Measurements from ENCODE around the gene HOXA6. TPM values are rescaled to one million over a fixed set of nuclear protein-coding genes. Genes with fewer than 3 reads are reported as not detected.

HOXA6 gene
- total RNA-seq, 2 experiments from 2014 or later, result not detected

DNA sequence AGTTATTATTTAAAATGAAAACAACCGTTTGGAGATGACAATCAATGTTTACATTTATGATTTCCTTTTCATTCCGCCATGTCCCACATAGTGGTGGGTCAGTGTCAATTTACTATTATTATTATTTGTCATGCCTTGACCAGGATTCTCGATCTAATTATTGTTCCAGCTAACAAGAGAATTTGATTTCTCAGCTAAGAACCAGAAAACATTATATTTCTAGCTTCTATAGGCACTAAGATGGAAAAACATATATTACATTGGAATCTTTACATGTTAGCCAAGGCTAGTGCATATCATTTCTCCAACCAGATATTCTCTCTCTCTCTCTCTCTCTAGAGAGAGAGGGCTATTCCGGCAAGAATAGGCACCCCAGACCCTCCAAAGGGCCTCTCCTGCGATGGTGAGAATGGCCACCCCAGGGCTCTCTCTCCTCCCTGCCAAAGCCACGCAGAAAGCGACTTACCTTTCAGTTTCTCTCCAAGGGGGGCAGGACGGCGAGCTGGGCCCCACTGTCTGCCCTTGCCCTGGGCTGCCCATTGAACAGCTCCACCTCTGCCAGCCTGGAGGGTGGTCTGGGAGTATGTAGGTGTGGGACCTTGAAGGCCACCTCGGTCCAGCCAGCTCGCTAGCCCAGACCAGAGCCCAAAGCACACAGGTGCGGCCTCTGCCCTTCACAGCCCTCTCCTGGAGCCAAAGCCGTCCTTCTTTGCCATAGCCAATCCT is 2.4 kb upstream of the HOXA6 start:
- CTCF ChIA-PET, result interaction anchor here (0.6 to 3.4 kb wide), 21 partner anchors 9 to 647 kb away, joined by 3 to 16 read pairs (median 4); no protein-coding TSS in a partner anchor

DNA sequence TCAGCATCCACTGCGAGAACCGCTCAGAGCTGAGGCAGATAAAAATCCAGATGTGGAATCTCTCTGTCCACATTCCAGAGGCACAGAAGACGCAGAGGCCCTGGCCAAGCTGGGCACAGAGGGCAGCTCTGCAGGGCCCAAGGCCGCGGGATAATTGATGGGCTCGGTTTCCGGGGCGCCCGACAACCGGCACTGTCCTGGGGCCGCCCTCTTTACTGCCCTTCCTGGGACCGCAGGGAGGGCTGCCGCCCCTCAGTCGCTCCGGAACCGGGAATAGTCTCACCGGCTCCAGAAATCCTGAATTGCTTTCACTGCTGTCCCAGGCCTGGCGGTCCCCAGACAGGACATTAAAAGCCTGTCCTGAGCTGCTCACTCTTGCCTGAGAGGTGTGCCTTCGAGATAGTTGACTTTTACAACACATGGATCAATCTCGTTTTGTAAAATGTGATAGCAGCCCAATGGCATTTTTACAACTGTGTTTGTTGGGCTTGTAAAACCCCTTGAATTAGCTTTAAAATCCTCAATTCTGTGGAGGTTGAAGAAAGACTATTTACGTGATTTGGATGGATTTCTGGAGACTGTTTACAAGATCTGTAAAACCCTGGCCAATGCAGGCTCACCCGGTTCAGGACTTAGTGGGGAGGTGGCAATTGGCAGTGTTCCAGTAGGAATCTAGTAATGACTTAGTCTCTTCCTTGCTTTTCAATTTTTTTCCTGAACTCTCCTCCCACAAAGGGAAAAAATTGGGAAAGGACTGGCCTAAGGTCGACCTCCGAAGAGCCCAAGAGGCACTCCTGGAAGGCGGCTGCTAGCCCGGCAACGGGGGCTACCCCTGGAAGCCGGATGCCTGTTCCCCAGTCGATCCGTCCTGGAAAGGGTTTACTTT is 1.4 kb upstream of the HOXA6 start:
- no peak for DNase-seq
- Mint-ChIP-seq H3K27ac (no peak overlapping the region), H3K36me3 (ENCODE audit: low read depth) (no peaks in the 10 kb centered on the region), H3K27me3 (ENCODE audit: low read depth) (peaks cover 82% of the 10 kb centered on the region), H3K9me3 (no peaks in the 10 kb centered on the region), H3K4me3 (no peak overlapping the region), H3K4me1 (ENCODE audit: low read depth) (peaks cover 22% of the 10 kb centered on the region)
- intact Hi-C loops (cut with micrococcal nuclease), result no loop called here
- CTCF ChIA-PET, result interaction anchor here (0.7 to 3.4 kb wide), 15 partner anchors 8 to 648 kb away, joined by 3 to 16 read pairs (median 5); partner anchors contain the start of gene HOXA7

More for the DNA sequence above, 2.4 kb upstream of the HOXA6 start:
- Mint-ChIP-seq H3K4me1 (ENCODE audit: low read depth) (peaks cover 31% of the 10 kb centered on the region), H3K36me3 (ENCODE audit: low read depth) (no peaks in the 10 kb centered on the region), H3K4me3 (no peak overlapping the region), H3K27me3 (ENCODE audit: low read depth) (peaks cover 85% of the 10 kb centered on the region), H3K9me3 (no peaks in the 10 kb centered on the region), H3K27ac (no peak overlapping the region)
- no peak for DNase-seq
- intact Hi-C loops (cut with micrococcal nuclease), result loop anchor here (1.0 to 10.0 kb wide), 5 partner anchors 16 to 1288 kb away; partner anchors contain the start of genes EVX1, HOXA11 and SNX10

DNA sequence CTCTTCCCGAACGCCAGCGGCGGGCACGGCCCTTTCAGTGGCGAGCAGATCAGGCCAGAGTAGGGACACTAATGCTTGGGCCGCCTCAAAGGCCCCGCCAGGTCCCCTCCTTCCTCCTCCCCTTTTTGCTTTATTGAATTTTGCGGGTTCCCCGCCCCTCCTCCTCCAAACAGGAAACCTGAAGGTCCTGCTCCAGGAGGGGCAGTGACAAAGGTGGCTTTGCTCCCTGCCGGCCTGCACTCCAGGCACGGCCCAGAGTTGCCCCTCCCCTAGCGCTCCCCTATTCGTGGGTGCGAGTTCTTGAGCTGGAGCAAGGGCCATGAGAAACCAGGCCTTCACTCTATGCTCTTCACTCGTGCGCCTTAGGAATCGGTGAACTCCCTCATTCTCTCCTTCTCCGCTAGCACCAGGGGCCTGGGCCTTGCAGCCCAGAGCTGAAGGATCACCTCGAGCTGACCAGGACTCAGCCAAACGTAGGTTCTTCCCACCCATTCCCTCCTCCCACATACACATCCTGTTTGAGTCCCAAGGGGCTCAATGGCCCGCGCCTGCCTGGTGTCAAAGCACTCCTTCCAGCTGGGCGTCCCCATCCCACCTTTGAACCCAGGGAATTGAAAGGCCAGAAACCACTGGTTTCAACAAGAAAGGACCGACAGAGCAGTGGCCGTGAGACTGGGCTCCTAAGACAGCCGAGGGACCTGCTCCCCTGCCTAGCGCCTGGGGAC is 619 bp upstream of the HOXA6 start:
- Mint-ChIP-seq H3K27me3 (ENCODE audit: low read depth) (peaks cover 77% of the 10 kb centered on the region), H3K4me3 (peak overlapping the region; percentile 42)
- intact Hi-C loops (cut with micrococcal nuclease), result no loop called here

DNA sequence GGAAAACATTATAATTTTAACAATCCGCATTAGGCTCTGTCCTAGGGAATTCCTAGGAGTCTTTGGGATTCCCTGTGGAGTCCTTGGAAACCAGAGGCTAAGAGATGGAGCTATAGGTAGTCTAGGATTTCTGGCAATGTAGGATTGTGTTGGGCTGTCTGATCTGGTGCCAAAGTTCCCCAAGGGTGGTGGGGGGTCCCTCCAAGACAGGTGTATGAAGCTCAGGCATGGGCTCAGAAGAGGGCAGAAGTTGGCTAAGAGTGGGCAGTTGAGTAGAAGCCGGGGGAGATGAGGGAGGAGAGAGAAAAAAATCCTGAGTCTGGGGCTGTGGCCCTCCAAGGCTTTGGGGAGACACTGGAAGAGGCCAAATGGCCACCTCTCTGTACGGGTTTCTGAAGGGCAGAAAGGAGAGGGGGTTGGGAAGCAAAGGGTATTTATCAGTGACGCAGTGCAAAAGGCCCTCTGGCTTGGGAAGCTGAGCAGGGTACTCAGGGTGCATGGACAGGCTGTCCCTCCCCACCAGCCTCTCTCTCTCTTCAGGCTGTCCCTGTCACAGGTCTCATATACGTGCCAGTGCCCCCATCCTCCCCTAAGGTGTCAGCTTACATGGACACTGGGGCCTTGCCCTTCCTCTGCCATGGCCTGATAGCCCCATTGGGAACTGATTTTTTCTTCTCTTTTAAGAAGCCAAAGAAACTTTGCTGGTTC is 929 bp downstream of the HOXA6 start:
- Mint-ChIP-seq H3K36me3 (ENCODE audit: low read depth) (no peaks in the 10 kb centered on the region), H3K4me1 (ENCODE audit: low read depth) (peaks cover 20% of the 10 kb centered on the region), H3K27me3 (ENCODE audit: low read depth) (peaks cover 72% of the 10 kb centered on the region), H3K9me3 (no peaks in the 10 kb centered on the region), H3K4me3 (no peak overlapping the region), H3K27ac (no peak overlapping the region)
- no peak for DNase-seq
- intact Hi-C loops (cut with micrococcal nuclease), result no loop called here
- CTCF ChIA-PET, result no interaction called here

More for the DNA sequence above, 619 bp upstream of the HOXA6 start:
- DNase-seq, result no peak
- H3K9me3 Mint-ChIP-seq, result no peaks in the 10 kb centered on the region
- no peak overlapping the region for H3K27ac Mint-ChIP-seq
- CTCF ChIA-PET, result interaction anchor here (1.2 to 3.4 kb wide), 4 partner anchors 9 to 27 kb away, joined by 3 to 16 read pairs (median 6); partner anchors contain the start of gene HOXA7
- peaks cover 22% of the 10 kb centered on the region for H3K4me1 Mint-ChIP-seq (ENCODE audit: low read depth)
- no peaks in the 10 kb centered on the region for H3K36me3 Mint-ChIP-seq (ENCODE audit: low read depth)

DNA sequence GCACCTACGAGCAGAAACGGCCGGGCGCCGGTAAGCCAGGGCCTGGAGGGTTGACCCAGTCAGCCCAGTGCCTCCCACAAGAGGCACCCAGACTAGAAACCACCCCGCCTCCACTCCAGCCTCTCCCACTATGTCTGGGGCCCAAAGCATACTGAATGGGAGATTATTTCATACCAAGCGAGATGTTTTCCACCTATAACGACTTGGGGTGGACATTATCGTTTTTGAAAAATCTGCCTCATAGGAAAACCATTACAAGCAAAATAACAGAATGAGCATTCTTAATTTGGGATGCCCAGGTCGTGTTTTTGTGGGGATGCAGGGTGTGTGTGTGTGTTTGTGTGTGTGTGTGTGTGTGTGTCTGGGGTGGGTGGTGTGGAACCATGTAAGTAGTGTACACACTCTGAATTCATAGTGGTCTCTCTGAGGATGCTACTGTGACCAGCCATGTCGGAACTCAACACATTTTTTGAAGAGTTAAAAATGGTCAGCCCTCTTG is 1.6 kb downstream of the HOXA6 start:
- H3K36me3 Mint-ChIP-seq (ENCODE audit: low read depth), result no peaks in the 10 kb centered on the region

GRCh38 chr7:27145165-27145913 is 2.2 kb downstream of the HOXA6 start:
- CTCF ChIA-PET, result interaction anchor here (0.6 to 1.4 kb wide), 5 partner anchors 16 to 828 kb away, joined by 3 to 5 read pairs (median 3); no protein-coding TSS in a partner anchor

More for the DNA sequence above, 1.6 kb downstream of the HOXA6 start:
- H3K27me3 Mint-ChIP-seq (ENCODE audit: low read depth), result peaks cover 68% of the 10 kb centered on the region
- peaks cover 13% of the 10 kb centered on the region for H3K4me1 Mint-ChIP-seq (ENCODE audit: low read depth)
- no peaks in the 10 kb centered on the region for H3K9me3 Mint-ChIP-seq
- intact Hi-C loops (cut with micrococcal nuclease), result no loop called here
- H3K27ac Mint-ChIP-seq, result no peak overlapping the region
- no peak overlapping the region for H3K4me3 Mint-ChIP-seq
- no peak for DNase-seq
- CTCF ChIA-PET, result interaction anchor here (0.6 to 1.4 kb wide), 2 partner anchors 15 to 34 kb away, joined by 3 to 5 read pairs; no protein-coding TSS in a partner anchor

GRCh38 chr7:27144781-27145164 is 2.8 kb downstream of the HOXA6 start:
- peaks cover 63% of the 10 kb centered on the region for H3K27me3 Mint-ChIP-seq (ENCODE audit: low read depth)
- CTCF ChIA-PET, result interaction anchor here (0.6 to 1.4 kb wide), 3 partner anchors 35 to 393 kb away, joined by 3 to 5 read pairs (median 3); no protein-coding TSS in a partner anchor
- H3K4me3 Mint-ChIP-seq, result no peak overlapping the region
- no peak overlapping the region for H3K27ac Mint-ChIP-seq
- peaks cover 9% of the 10 kb centered on the region for H3K4me1 Mint-ChIP-seq (ENCODE audit: low read depth)
- no peak for DNase-seq
- intact Hi-C loops (cut with micrococcal nuclease), result no loop called here
- no peaks in the 10 kb centered on the region for H3K9me3 Mint-ChIP-seq
- H3K36me3 Mint-ChIP-seq (ENCODE audit: low read depth), result no peaks in the 10 kb centered on the region

More at GRCh38 chr7:27145165-27145913, 2.2 kb downstream of the HOXA6 start:
- intact Hi-C loops (cut with micrococcal nuclease), result no loop called here
- Mint-ChIP-seq H3K27ac (no peak overlapping the region), H3K27me3 (ENCODE audit: low read depth) (peaks cover 68% of the 10 kb centered on the region), H3K4me1 (ENCODE audit: low read depth) (peaks cover 10% of the 10 kb centered on the region), H3K36me3 (ENCODE audit: low read depth) (no peaks in the 10 kb centered on the region), H3K9me3 (no peaks in the 10 kb centered on the region), H3K4me3 (no peak overlapping the region)
- no peak for DNase-seq

DNA sequence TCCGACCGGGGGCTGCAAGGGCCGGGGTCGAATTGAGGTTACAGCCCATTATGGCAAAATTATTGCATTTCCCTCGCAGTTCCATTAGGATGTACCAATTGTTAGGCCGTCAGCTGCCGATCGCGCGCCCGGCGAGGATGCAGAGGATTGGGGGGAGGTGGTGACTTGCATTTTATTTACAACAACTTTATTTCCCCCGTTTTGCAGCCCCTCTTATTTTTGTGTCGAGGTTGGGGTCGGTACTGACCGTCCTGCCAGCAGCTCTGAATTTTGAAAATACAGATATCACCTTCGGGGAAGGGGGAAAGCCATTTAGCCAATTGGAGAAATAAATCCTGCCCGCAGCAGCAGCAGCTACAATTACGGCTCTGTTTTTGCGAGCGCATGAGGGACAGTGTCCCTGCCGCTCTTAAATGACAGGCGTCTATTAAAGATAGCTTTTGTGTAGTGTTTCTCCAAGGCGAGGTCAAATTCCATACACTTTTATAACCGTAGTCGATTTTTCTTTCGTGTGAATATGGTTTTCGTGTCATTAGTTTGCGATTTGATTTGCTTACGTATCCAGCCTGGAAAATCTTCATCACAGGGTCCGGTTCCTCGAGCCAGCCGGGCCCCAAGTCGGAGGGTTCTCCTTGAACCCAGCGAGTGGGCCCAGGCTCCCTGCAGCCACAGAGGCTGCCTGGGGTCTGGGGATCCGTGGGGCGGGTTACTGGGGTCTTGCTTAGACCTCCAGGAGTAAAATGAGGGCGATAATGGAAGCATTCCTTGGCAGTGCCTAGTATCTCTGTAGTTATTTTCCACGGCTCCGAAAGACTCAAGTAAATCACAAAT is 3.4 kb downstream of the HOXA6 start:
- Mint-ChIP-seq H3K36me3 (ENCODE audit: low read depth) (no peaks in the 10 kb centered on the region), H3K27ac (no peak overlapping the region), H3K4me1 (ENCODE audit: low read depth) (peaks cover 9% of the 10 kb centered on the region), H3K4me3 (no peak overlapping the region), H3K27me3 (ENCODE audit: low read depth) (peaks cover 58% of the 10 kb centered on the region), H3K9me3 (no peaks in the 10 kb centered on the region)
- DNase-seq, result no peak
- intact Hi-C loops (cut with micrococcal nuclease), result no loop called here
- CTCF ChIA-PET, result interaction anchor here (0.6 to 1.4 kb wide), 3 partner anchors 11 to 392 kb away, joined by 3 to 5 read pairs (median 3); no protein-coding TSS in a partner anchor

DNA sequence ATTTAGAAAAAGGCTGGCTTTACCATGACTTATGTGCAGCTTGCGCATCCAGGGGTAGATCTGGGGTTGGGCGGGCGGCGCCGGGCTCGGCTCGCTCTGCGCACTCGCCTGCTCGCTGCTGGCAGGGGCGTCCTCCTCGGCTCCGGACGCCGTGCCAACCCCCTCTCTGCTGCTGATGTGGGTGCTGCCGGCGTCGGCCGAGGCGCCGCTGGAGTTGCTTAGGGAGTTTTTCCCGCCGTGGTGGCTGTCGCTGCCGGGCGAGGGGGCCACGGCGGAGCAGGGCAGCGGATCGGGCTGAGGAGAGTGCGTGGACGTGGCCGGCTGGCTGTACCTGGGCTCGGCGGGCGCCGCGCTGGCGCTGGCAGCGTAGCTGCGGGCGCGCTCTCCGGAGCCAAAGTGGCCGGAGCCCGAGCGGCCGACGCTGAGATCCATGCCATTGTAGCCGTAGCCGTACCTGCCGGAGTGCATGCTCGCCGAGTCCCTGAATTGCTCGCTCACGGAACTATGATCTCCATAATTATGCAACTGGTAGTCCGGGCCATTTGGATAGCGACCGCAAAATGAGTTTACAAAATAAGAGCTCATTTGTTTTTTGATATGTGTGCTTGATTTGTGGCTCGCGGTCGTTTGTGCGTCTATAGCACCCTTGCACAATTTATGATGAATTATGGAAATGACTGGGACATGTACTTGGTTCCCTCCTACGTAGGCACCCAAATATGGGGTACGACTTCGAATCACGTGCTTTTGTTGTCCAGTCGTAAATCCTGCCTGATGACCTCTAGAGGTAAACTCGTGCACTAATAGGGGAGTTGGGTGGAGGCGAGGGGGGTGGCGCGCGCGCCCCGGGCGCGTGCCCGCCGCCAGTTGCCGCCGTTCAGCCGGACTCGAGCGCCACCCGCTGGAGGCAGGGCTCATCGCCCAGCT is 4.3 kb downstream of the HOXA6 start, which contains the start of gene HOXA5:
TSS of gene HOXA5 (minus strand) at position 659 of the 927 bp plus-strand sequence. CDS start at position 585, 74 bp downstream.
- intact Hi-C loops (cut with micrococcal nuclease), result no loop called here
- Mint-ChIP-seq H3K36me3 (ENCODE audit: low read depth) (no peaks in the 10 kb centered on the region), H3K4me1 (ENCODE audit: low read depth) (peaks cover 3% of the 10 kb centered on the region), H3K27me3 (ENCODE audit: low read depth) (peaks cover 59% of the 10 kb centered on the region), H3K27ac (no peak within 1 kb of the TSS), H3K9me3 (no peaks in the 10 kb centered on the region), H3K4me3 (no peak within 1 kb of the TSS)
- no peak for DNase-seq
- CTCF ChIA-PET, result interaction anchor here (1.3 kb wide), 1 partner anchor 10 kb away, joined by 3 read pairs; no protein-coding TSS in a partner anchor
